IgD-negative memory B cell (primary cell): ENCODE data around the gene PDZRN3. TPM values are rescaled to one million over a fixed set of nuclear protein-coding genes. Genes with fewer than 3 reads are reported as not detected.

ENCODE experiments used
- H3K27ac Mint-ChIP-seq, 3 donors: one replicate each; pipeline ENCODE4 v1.8.0; 2020 to 2022; ENCODE audit warnings: mild to moderate bottlenecking in 3 of 3, mixed read lengths in 3 of 3, moderate library complexity in 1 of 3
- H3K27me3 Mint-ChIP-seq: one replicate; pipeline ENCODE4 v1.8.0; 2021; ENCODE audit warnings: mixed read lengths
- H3K36me3 Mint-ChIP-seq: one replicate; pipeline ENCODE4 v1.8.0; 2020; ENCODE audit warnings: mild to moderate bottlenecking, mixed read lengths
- H3K4me1 Mint-ChIP-seq, 3 donors: one replicate each; pipeline ENCODE4 v1.8.0; 2020 to 2022; ENCODE audit warnings: mixed read lengths in 3 of 3, mild to moderate bottlenecking in 1 of 3
- H3K4me3 Mint-ChIP-seq, 4 donors: one replicate each; pipeline ENCODE4 v1.8.0; 2020 to 2022; ENCODE audit warnings: mild to moderate bottlenecking in 4 of 4, mixed read lengths in 4 of 4, moderate library complexity in 3 of 4
- H3K9me3 Mint-ChIP-seq, 3 donors: one replicate each; pipeline ENCODE4 v1.8.0; 2020 to 2021; ENCODE audit warnings: mixed read lengths in 3 of 3, mild to moderate bottlenecking in 1 of 3
- polyA plus RNA-seq: library from polyadenylated mRNA; unstranded; fragments of 300-500 nt; fragmentation: Illumina TruSeq; gene quantifications from one replicate; pipeline ENCODE4 v1.2.3, GENCODE V29; 2021

PDZRN3 gene
- polyA plus RNA-seq, 1 donor from 2014 or later = not detected

GRCh38 chr3:73609315-73609641, 15.5 kb downstream of the PDZRN3 start:
- H3K4me1 Mint-ChIP-seq = no peaks in the 10 kb centered on the region

GRCh38 chr3:73608456-73609314, 16.1 kb downstream of the PDZRN3 start:
- Mint-ChIP-seq H3K27me3 (no peaks in the 10 kb centered on the region), H3K36me3 (no peaks in the 10 kb centered on the region), H3K4me1 (no peaks in the 10 kb centered on the region), H3K27ac (no peak overlapping the region), H3K4me3 (no peak overlapping the region), H3K9me3 (peaks cover 0 to 6% (median 0%) of the 10 kb centered on the region in 3 donors)

More at GRCh38 chr3:73609315-73609641, 15.5 kb downstream of the PDZRN3 start:
- no peak overlapping the region for H3K27ac Mint-ChIP-seq
- H3K36me3 Mint-ChIP-seq = no peaks in the 10 kb centered on the region
- no peak overlapping the region for H3K4me3 Mint-ChIP-seq
- H3K27me3 Mint-ChIP-seq = no peaks in the 10 kb centered on the region
- H3K9me3 Mint-ChIP-seq = peaks cover 0 to 6% (median 0%) of the 10 kb centered on the region in 3 donors

GRCh38 chr3:73605861-73606260, 18.9 kb downstream of the PDZRN3 start:
- no peaks in the 10 kb centered on the region for H3K4me1 Mint-ChIP-seq
- H3K9me3 Mint-ChIP-seq = peaks cover 0 to 6% (median 1%) of the 10 kb centered on the region in 3 donors
- H3K27ac Mint-ChIP-seq = no peak overlapping the region
- no peaks in the 10 kb centered on the region for H3K36me3 Mint-ChIP-seq
- H3K4me3 Mint-ChIP-seq = no peak overlapping the region
- no peaks in the 10 kb centered on the region for H3K27me3 Mint-ChIP-seq

GRCh38 chr3:73605412-73605811, 19.3 kb downstream of the PDZRN3 start:
- H3K27ac Mint-ChIP-seq = no peak overlapping the region

GRCh38 chr3:73604451-73604850, 20.3 kb downstream of the PDZRN3 start:
- Mint-ChIP-seq H3K27me3 (no peaks in the 10 kb centered on the region), H3K9me3 (peaks cover 0 to 6% (median 1%) of the 10 kb centered on the region in 3 donors), H3K4me1 (no peaks in the 10 kb centered on the region), H3K36me3 (no peaks in the 10 kb centered on the region), H3K4me3 (no peak overlapping the region), H3K27ac (no peak overlapping the region)

More at GRCh38 chr3:73605412-73605811, 19.3 kb downstream of the PDZRN3 start:
- H3K4me3 Mint-ChIP-seq = no peak overlapping the region
- no peaks in the 10 kb centered on the region for H3K27me3 Mint-ChIP-seq
- peaks cover 0 to 6% (median 1%) of the 10 kb centered on the region in 3 donors for H3K9me3 Mint-ChIP-seq
- H3K36me3 Mint-ChIP-seq = no peaks in the 10 kb centered on the region
- no peaks in the 10 kb centered on the region for H3K4me1 Mint-ChIP-seq

GRCh38 chr3:73603762-73604171, 21.0 kb downstream of the PDZRN3 start:
- Mint-ChIP-seq H3K9me3 (peaks cover 0 to 6% (median 1%) of the 10 kb centered on the region in 3 donors), H3K36me3 (no peaks in the 10 kb centered on the region), H3K27ac (no peak overlapping the region), H3K27me3 (no peaks in the 10 kb centered on the region), H3K4me3 (no peak overlapping the region), H3K4me1 (no peaks in the 10 kb centered on the region)

- Mint-ChIP-seq H3K4me1 (no peaks in the 10 kb centered on the region), H3K4me3 (no peak overlapping the region), H3K9me3 (peaks cover 0 to 5% (median 1%) of the 10 kb centered on the region in 3 donors), H3K27ac (no peak overlapping the region), H3K36me3 (no peaks in the 10 kb centered on the region), H3K27me3 (no peaks in the 10 kb centered on the region)
These were observed 22.6 kb downstream of the PDZRN3 start for GRCh38 chr3:73602170-73602569.

GRCh38 chr3:73601481-73601880, 23.3 kb downstream of the PDZRN3 start:
- H3K4me3 Mint-ChIP-seq = no peak overlapping the region
- no peaks in the 10 kb centered on the region for H3K27me3 Mint-ChIP-seq
- H3K9me3 Mint-ChIP-seq = peaks cover 0 to 5% (median 1%) of the 10 kb centered on the region in 3 donors
- no peak overlapping the region for H3K27ac Mint-ChIP-seq
- no peaks in the 10 kb centered on the region for H3K4me1 Mint-ChIP-seq
- no peaks in the 10 kb centered on the region for H3K36me3 Mint-ChIP-seq

GRCh38 chr3:73601011-73601410, 23.7 kb downstream of the PDZRN3 start:
- Mint-ChIP-seq H3K4me1 (no peaks in the 10 kb centered on the region), H3K9me3 (peaks cover 0 to 5% (median 1%) of the 10 kb centered on the region in 3 donors), H3K36me3 (no peaks in the 10 kb centered on the region), H3K27me3 (no peaks in the 10 kb centered on the region), H3K4me3 (no peak overlapping the region), H3K27ac (no peak overlapping the region)

GRCh38 chr3:73600293-73600938, 24.3 kb downstream of the PDZRN3 start:
- no peaks in the 10 kb centered on the region for H3K4me1 Mint-ChIP-seq

GRCh38 chr3:73599605-73600004, 25.1 kb downstream of the PDZRN3 start:
- Mint-ChIP-seq H3K4me1 (no peaks in the 10 kb centered on the region), H3K27ac (no peak overlapping the region), H3K4me3 (no peak overlapping the region), H3K27me3 (no peaks in the 10 kb centered on the region), H3K9me3 (peaks cover 0 to 5% (median 1%) of the 10 kb centered on the region in 3 donors), H3K36me3 (no peaks in the 10 kb centered on the region)

More at GRCh38 chr3:73600293-73600938, 24.3 kb downstream of the PDZRN3 start:
- no peak overlapping the region for H3K4me3 Mint-ChIP-seq
- peaks cover 0 to 5% (median 1%) of the 10 kb centered on the region in 3 donors for H3K9me3 Mint-ChIP-seq
- H3K27ac Mint-ChIP-seq = no peak overlapping the region
- H3K36me3 Mint-ChIP-seq = no peaks in the 10 kb centered on the region
- no peaks in the 10 kb centered on the region for H3K27me3 Mint-ChIP-seq

- Mint-ChIP-seq H3K4me3 (no peak overlapping the region), H3K27me3 (no peaks in the 10 kb centered on the region), H3K27ac (no peak overlapping the region), H3K9me3 (peaks cover 0 to 9% (median 1%) of the 10 kb centered on the region in 3 donors), H3K4me1 (no peaks in the 10 kb centered on the region), H3K36me3 (no peaks in the 10 kb centered on the region)
These were observed 27.3 kb downstream of the PDZRN3 start for GRCh38 chr3:73597476-73597875.

- H3K4me3 Mint-ChIP-seq = no peak overlapping the region
- H3K27me3 Mint-ChIP-seq = peaks cover 3% of the 10 kb centered on the region
- H3K27ac Mint-ChIP-seq = no peak overlapping the region
- no peaks in the 10 kb centered on the region for H3K4me1 Mint-ChIP-seq
- peaks cover 0 to 10% (median 5%) of the 10 kb centered on the region in 3 donors for H3K9me3 Mint-ChIP-seq
- H3K36me3 Mint-ChIP-seq = no peaks in the 10 kb centered on the region
These were observed 32.3 kb downstream of the PDZRN3 start for GRCh38 chr3:73592154-73593144.

GRCh38 chr3:73591286-73591800, 33.4 kb downstream of the PDZRN3 start:
- Mint-ChIP-seq H3K4me3 (no peak overlapping the region), H3K4me1 (no peaks in the 10 kb centered on the region), H3K36me3 (no peaks in the 10 kb centered on the region), H3K27ac (no peak overlapping the region), H3K9me3 (peaks cover 0 to 10% (median 5%) of the 10 kb centered on the region in 3 donors), H3K27me3 (peaks cover 3% of the 10 kb centered on the region)
